Dedifferentiated amniotic fluid mesenchymal stem cell (primary cell): ENCODE data around the gene ARL5C.
"Not testable (repeated sequence)": the region's sequence is repeated elsewhere in the genome, so short reads cannot be mapped to it uniquely, and the experiment has no call there.

Source experiments
- DNase-seq: peaks from one replicate; pipeline ENCODE4 v3.0.0-alpha.2; 2016; ENCODE audit errors: extremely low spot score

The ARL5C gene

DNA sequence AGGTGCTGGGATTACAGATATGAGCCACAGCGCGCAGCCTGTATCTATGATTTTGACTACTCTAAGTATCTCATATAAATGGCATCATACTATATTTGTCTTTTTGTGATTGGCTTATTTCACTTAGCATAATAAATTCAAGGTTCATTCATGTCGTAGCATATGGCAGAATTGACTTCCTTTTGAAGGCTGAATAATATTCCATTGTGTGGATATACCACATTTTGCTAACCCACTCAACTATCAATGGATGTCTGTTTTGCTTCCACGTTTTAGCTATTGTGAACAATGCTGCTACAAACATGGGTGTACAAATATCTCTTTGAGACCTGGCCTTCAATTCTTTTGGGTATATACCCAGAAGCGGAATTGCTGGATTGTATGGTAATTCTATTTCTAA lies 24.7 kb downstream of the ARL5C start:
- no peak for DNase-seq

GRCh38 chr17:39139561-39139960 lies 26.4 kb downstream of the ARL5C start:
- DNase-seq: no peak

DNA sequence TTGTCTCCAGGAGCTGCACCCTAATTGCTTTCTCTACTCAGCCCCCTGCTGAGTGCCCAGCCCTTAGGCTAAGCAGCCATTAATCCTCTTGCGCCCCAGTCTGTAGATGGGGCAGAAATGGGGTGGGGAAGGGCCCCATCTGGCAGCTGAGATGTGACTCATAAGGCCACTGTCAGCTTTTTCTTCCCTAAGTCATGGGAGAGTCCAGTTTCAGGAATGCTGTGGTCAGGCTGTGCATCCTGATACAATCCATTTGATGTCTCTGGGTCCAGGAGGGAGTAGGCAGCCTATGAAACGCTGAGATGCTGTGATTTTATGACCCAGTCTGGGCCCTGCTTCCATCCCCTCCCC lies 26.8 kb downstream of the ARL5C start:
- peak; percentile 83 for DNase-seq

DNA sequence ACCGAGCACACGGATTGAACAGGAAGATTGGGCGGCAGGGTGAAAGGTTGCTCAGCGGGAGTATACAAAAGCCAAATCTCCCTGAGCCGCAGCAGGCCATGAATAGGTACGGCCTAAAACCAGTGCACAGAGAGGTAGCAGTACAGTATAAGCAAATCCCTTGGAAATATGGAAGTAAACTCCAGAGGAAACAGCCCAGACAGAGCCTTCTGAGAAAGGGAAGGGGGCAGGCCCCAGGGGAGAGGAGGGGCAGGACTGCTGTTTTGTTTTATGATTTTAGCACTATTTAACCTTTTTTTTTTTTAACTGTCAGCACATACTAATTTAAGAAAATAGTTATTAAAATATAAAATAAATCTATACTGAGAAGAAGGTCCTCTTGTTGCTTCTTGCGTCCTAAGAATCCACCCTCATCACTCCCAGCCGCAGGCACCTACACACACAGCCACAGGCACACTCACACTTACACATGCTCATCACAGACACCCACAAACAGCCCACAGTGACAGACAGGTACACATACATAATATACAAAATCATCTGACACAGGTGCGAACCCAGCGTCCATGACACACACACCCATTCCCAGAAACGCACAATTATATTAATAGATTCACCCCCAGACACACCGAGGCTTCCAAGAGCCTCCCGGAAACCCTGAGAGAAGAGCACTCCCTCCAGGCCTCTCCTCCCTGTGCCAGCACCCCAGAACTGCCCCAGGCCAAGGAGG lies 27.4 kb downstream of the ARL5C start:
- DNase-seq: no peak

DNA sequence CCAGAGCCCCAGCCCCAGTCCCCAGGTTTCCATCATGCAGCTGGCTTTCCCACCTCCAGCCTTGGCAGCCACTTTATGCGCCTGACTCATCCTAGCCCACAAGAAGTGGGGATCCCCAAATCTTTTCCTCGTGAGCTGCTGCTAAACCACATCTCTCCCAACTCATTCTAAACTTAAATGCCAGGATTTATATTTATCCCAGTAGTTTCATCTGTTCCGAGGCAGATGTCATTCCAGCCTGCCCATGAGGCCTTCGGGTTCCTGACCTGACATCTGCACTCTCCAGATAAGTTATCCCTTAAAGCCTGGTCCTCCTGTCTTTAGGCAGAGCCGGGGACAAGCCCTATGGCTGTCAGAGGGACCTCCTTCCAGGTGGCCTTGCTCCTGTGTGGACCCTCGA lies 31.1 kb downstream of the ARL5C start:
- no peak for DNase-seq

- peak; percentile 82 for DNase-seq
Measured at GRCh38 chr17:39132192-39132610, 33.8 kb downstream of the ARL5C start.

- DNase-seq: no peak
Measured at GRCh38 chr17:39131616-39132015, 34.3 kb downstream of the ARL5C start.

DNA sequence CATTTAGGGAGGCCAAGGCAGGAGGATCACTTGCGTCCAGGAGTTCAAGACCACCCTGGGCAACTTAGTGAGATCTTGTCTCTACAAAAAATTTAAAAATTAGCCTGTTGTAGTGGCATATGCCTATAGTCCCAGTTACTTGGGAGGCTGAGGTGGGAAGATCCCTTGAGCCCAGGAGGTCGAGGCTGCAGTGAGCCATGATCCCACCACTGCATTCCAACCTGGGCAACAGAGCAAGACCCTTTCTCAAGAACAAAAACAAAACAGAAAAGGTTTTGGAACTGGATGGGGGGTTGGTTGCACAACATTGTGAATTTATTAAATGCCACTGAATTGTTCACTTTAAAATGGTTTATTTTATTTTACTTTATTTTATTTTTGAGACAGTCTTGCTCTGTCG lies 35.8 kb downstream of the ARL5C start:
- no peak for DNase-seq

DNA sequence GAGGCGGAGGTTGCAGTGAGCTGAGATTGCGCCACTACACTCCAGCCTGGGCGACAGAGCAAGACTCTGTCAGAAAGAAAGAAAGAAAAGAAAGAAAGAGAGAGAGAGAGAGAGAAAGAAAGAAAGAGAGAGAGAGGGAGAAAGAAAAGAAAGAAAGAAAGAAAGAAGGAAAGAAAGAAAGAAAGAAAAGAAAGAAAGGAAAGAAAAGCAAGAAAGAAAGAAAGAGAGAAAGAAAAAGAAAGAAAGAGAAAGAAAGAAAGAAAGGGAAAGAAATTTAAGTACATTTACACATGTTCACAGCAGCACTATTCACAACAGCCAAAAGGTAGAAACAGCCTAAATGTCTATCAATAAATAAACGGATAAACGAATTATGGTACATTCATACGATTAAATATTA lies 36.4 kb downstream of the ARL5C start:
- not testable (repeated sequence) for DNase-seq

- DNase-seq: no peak
Measured at GRCh38 chr17:39126436-39126835, 39.5 kb downstream of the ARL5C start.

GRCh38 chr17:39125143-39125875 lies 40.7 kb downstream of the ARL5C start:
- DNase-seq: no peak

DNA sequence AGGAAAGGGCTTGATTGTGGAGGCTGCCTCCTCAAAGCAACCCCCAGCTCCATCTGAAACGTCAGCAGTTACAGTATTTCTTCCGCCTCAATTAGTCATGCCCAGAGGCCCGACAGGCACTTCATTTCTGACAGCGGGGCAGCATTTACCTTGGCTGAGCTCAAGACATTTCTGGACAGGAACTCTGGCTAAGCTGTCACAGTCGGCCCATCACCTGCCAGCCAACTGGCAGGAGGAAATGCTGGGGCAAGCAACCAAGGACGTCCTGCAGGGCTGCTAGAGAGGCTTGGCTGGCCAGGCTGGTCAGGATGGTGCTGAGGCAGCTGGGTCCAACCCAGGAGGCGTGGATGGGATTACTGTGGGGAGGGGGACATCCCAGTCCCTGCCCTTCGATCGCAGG lies 42.3 kb downstream of the ARL5C start:
- DNase-seq: no peak

GRCh38 chr17:39122991-39123390 lies 43.0 kb downstream of the ARL5C start:
- no peak for DNase-seq

- DNase-seq: not testable (repeated sequence)
Measured at GRCh38 chr17:39121919-39122318, 44.0 kb downstream of the ARL5C start.

DNA sequence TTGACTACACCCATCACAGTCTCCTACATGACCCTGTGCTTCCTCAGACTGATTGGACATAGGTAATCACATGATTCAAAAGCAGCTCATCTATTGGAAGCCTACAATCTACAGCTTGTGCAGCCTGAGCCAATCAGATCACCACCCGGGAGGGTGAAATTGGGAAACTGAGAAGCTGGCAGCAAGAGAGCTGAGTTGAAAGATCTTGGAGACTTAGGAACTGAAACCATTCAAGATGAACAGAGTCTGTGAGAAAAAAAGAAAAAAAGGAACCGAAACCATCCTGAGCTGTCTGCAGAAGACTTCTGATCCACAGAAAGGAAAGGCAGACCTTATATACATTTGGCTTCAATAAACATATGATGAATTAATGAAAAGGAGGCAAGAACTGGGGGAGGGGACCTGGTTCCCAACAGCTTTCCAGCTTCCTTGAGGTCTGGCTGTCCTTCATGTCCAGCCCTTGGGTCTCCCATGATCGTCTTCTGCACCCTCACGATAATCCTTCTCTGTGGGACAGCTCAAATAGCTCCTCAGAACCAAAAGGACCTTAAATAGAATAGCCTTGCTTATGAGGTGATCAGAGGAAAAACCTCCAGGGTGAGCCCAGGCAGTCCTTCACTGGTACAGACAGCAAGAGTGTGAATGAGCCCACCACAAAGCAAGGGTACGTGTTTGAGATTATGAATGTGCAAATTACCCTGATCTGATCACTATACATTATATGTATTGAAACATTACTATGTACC lies 47.1 kb downstream of the ARL5C start:
- no peak for DNase-seq

GRCh38 chr17:39116224-39116623 lies 49.7 kb downstream of the ARL5C start:
- DNase-seq: no peak

DNA sequence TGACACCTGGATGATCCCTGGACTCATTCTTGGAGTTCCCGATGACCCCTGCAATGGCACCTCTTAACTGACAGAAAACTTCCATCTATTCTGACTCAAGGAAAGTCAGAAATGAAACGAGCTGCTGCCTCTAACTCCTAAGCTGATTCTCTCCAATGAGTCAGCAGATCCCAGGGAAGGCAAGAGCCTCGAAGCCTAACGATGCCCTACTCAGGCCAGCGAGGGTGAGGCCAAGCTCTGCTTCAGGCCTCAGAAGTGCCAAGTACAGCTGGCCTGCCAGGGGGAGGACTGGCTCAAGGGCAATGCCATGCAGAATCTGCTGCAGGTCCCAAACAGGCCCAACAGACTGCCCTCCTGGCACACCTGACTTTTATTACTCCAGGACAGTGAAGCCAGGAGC lies 50.8 kb downstream of the ARL5C start:
- DNase-seq: peak; percentile 40

DNA sequence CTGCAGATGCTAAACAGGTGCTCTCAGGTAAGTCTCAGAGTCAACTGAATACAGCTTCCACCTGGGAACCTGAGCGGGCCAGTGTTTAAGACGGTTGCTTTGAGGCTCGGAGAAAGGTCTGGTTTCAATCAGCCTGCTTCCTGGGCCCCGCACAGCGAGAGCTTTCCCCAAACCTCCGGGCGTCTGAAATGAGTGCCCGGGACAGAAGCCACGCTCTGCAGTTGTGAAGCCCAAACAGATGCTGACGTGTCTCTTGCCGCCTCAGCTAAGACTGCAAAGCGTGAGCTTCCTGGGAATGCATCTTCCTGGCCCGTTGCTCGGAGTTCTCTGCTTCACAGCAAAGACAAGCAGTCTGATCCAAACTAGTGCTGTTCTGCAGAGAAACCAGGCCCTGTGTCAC lies 51.2 kb downstream of the ARL5C start:
- peak; percentile 31 for DNase-seq

DNA sequence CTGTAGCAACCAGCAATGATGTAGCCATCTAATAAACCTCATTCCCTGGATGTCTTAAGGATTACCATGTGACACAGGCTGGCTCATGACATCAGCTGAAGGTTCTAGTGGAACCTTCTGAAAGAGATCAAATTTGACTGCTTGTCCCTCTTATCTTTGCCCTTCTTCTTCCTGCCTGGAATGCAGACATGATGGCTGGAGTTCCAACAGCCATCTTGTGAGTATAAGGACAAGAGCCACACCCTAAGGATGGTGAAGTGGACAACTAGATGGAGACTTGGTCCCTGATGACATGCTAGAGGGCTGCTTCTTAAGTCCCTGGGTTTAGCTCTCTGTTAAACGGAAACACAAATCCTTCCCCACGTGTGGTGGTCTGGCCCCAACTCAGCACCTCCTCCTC lies 52.1 kb downstream of the ARL5C start:
- no peak for DNase-seq

- DNase-seq: no peak
Measured at GRCh38 chr17:39110435-39111136, 55.4 kb downstream of the ARL5C start.

- DNase-seq: no peak
Measured at GRCh38 chr17:39108461-39109375, 57.2 kb downstream of the ARL5C start.
